Activated T-cell treated with anti-CD3 and anti-CD28 coated beads for 48 hours (primary cell): ENCODE results near the gene CPSF7.
"Not testable (repeated sequence)": the region's sequence is repeated elsewhere in the genome, so short reads cannot be mapped to it uniquely, and the experiment has no call there.

Source experiments
- DNase-seq: peaks from one replicate; pipeline ENCODE4 v3.0.0-alpha.2; 2020; ENCODE audit warnings: low read depth

Gene CPSF7

GRCh38 chr11:61429691-61430582, at the start of gene CPSF7, which contains the start of gene SDHAF2:
Gene CPSF7 (minus strand): TSS chr11:61429975. CDS start chr11:61429235, 740 bp downstream.
Gene SDHAF2 (plus strand): TSS chr11:61430124. CDS start chr11:61430147, 23 bp downstream.
- DNase-seq, result peak; percentile 99

- peak; percentile 44 for DNase-seq
These were observed 48.0 kb upstream of the CPSF7 start for GRCh38 chr11:61477727-61478148.

GRCh38 chr11:61477126-61477525, 47.4 kb upstream of the CPSF7 start:
- DNase-seq, result no peak

GRCh38 chr11:61476371-61476770, 46.6 kb upstream of the CPSF7 start:
- DNase-seq, result no peak

GRCh38 chr11:61475433-61475832, 45.7 kb upstream of the CPSF7 start:
- DNase-seq, result no peak

- DNase-seq, result no peak
These were observed 44.4 kb upstream of the CPSF7 start for GRCh38 chr11:61474013-61474643.

- DNase-seq, result no peak
These were observed 43.7 kb upstream of the CPSF7 start for GRCh38 chr11:61473370-61474012.

GRCh38 chr11:61472868-61473267, 43.1 kb upstream of the CPSF7 start:
- DNase-seq, result no peak

- no peak for DNase-seq
These were observed 42.5 kb upstream of the CPSF7 start for GRCh38 chr11:61472282-61472681.

GRCh38 chr11:61468002-61468401, 38.2 kb upstream of the CPSF7 start:
- no peak for DNase-seq

GRCh38 chr11:61467602-61468001, 37.8 kb upstream of the CPSF7 start:
- not testable (repeated sequence) for DNase-seq

- no peak for DNase-seq
These were observed 31.2 kb upstream of the CPSF7 start for GRCh38 chr11:61460986-61461385.

GRCh38 chr11:61460474-61460881, 30.7 kb upstream of the CPSF7 start:
- no peak for DNase-seq

- DNase-seq, result no peak
These were observed 24.7 kb upstream of the CPSF7 start for GRCh38 chr11:61454520-61454919.

- no peak for DNase-seq
These were observed 23.9 kb upstream of the CPSF7 start for GRCh38 chr11:61453695-61454094.

- no peak for DNase-seq
These were observed 23.1 kb upstream of the CPSF7 start for GRCh38 chr11:61452825-61453224.

- no peak for DNase-seq
These were observed 18.8 kb upstream of the CPSF7 start for GRCh38 chr11:61448552-61448927.

- peak; percentile 3 for DNase-seq
These were observed 18.1 kb upstream of the CPSF7 start for GRCh38 chr11:61447601-61448551.

- DNase-seq, result peak; percentile 81
These were observed 16.5 kb upstream of the CPSF7 start for GRCh38 chr11:61446211-61446651.

GRCh38 chr11:61445516-61445915, 15.7 kb upstream of the CPSF7 start:
- DNase-seq, result no peak

GRCh38 chr11:61442616-61443015, 12.8 kb upstream of the CPSF7 start:
- DNase-seq, result no peak
